ENCODE measurements around the gene PRKAG3. TPM values are rescaled to one million over a fixed set of nuclear protein-coding genes. Genes with fewer than 3 reads are reported as not detected.
"Not testable (repeated sequence)": the region's sequence is repeated elsewhere in the genome, so short reads cannot be mapped to it uniquely, and the experiment has no call there.

PRKAG3 gene
- total and polyA plus RNA-seq, 2 donors (not counting 1 experiment from before 2014, with no cell fraction given) = not detected

- Histone ChIP-seq H3K27ac (ENCODE audit: low read length in 2 of 2) (no peak overlapping the region), H3K4me1 (ENCODE audit: control insufficient read depth in 2 of 2, insufficient read depth in 2 of 2, low read length in 2 of 2) (peaks cover 0 to 3% of the 10 kb centered on the region in 2 donors), H4K20me1 (ENCODE audit: control insufficient read depth, insufficient read depth, low read length, poor library complexity, severe bottlenecking) (no peaks in the 10 kb centered on the region), H3K9ac (ENCODE audit: low read length) (no peak overlapping the region), H3K4me3 (ENCODE audit: control extremely low read depth in 1 of 5, extremely low read depth in 1 of 5, insufficient read depth in 1 of 5, low read depth in 2 of 5, low read length in 4 of 5) (no peak overlapping the region), H3K9me3 (ENCODE audit: control extremely low read depth in 1 of 3, control insufficient read depth in 2 of 3, insufficient read depth in 1 of 3, low read length in 2 of 3) (peaks cover 0 to 7% (median 0%) of the 10 kb centered on the region in 3 donors), H2AFZ (ENCODE audit: insufficient read depth, low read depth, low read length, poor library complexity, severe bottlenecking) (no peak overlapping the region), H3K79me2 (ENCODE audit: control insufficient read depth, insufficient read depth, low read length) (no peaks in the 10 kb centered on the region), H3K27me3 (replicated peaks in 1 of 4; ENCODE audit: control extremely low read depth in 1 of 4, control insufficient read depth in 3 of 4, insufficient read depth in 4 of 4, low read length in 3 of 4) (peaks cover 0 to 51% (median 18%) of the 10 kb centered on the region in 4 experiments), H3K4me2 (replicated peaks; ENCODE audit: low read depth, low read length, poor library complexity, severe bottlenecking) (no peak overlapping the region), H3K36me3 (replicated peaks in 1 of 2; ENCODE audit: control extremely low read depth in 1 of 2, control insufficient read depth in 1 of 2, extremely low read depth in 1 of 2, insufficient read depth in 2 of 2, low read length in 1 of 2) (no peaks in the 10 kb centered on the region)
- TF ChIP-seq, protein P1, sequence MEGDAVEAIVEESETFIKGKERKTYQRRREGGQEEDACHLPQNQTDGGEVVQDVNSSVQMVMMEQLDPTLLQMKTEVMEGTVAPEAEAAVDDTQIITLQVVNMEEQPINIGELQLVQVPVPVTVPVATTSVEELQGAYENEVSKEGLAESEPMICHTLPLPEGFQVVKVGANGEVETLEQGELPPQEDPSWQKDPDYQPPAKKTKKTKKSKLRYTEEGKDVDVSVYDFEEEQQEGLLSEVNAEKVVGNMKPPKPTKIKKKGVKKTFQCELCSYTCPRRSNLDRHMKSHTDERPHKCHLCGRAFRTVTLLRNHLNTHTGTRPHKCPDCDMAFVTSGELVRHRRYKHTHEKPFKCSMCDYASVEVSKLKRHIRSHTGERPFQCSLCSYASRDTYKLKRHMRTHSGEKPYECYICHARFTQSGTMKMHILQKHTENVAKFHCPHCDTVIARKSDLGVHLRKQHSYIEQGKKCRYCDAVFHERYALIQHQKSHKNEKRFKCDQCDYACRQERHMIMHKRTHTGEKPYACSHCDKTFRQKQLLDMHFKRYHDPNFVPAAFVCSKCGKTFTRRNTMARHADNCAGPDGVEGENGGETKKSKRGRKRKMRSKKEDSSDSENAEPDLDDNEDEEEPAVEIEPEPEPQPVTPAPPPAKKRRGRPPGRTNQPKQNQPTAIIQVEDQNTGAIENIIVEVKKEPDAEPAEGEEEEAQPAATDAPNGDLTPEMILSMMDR (IDR thresholded peaks at IDR 0.05) = no peak
- no peak for TF ChIP-seq EZH2 (IDR thresholded peaks at IDR 0.05; ENCODE audit: borderline replicate concordance, insufficient read depth, low read depth, low read length, poor library complexity, severe bottlenecking)
- no peaks in the 10 kb centered on the region for H3K9me3 Mint-ChIP-seq (ENCODE audit: insufficient read depth)
- H3K4me3 Mint-ChIP-seq = no peak overlapping the region
- H3K27ac Mint-ChIP-seq = no peak overlapping the region
- intact Hi-C loops (cut with micrococcal nuclease) = loop anchor here (5.0 kb wide), 1 partner anchor 132 kb away; no protein-coding TSS in a partner anchor
- no peaks in the 10 kb centered on the region for H3K4me1 Mint-ChIP-seq
- POLR2A ChIA-PET = interaction anchor here (0.7 kb wide), 1 partner anchor 47 kb away, joined by 6 read pairs; no protein-coding TSS in a partner anchor
- DNase-seq (no peak), ATAC-seq (ENCODE audit: low read depth) (no peak)
- CTCF ChIA-PET = interaction anchor here (0.6 to 10.3 kb wide), 11 partner anchors 26 to 304 kb away, joined by 3 to 129 read pairs (median 5); partner anchors contain the start of genes TTLL4 and WNT10A
- WGBS (ENCODE audit: insufficient coverage) = 85% methylated on average over 2 of the region's 2 CpGs
- peaks cover 44% of the 10 kb centered on the region for H3K27me3 Mint-ChIP-seq
Observed at GRCh38 chr2:218850796-218851195, 19.2 kb upstream of the PRKAG3 start.

GRCh38 chr2:218849721-218850120 lies 18.1 kb upstream of the PRKAG3 start:
- Mint-ChIP-seq H3K27ac (no peak overlapping the region), H3K27me3 (peaks cover 35% of the 10 kb centered on the region), H3K4me3 (no peak overlapping the region), H3K9me3 (ENCODE audit: insufficient read depth) (no peaks in the 10 kb centered on the region), H3K4me1 (no peaks in the 10 kb centered on the region)
- H4K20me1 ChIP-seq (ENCODE audit: control insufficient read depth, insufficient read depth, low read length, poor library complexity, severe bottlenecking) = no peaks in the 10 kb centered on the region
- H3K79me2 ChIP-seq (ENCODE audit: control insufficient read depth, insufficient read depth, low read length) = no peaks in the 10 kb centered on the region
- no peaks in the 10 kb centered on the region for H3K36me3 ChIP-seq (replicated peaks in 1 of 2; ENCODE audit: control extremely low read depth in 1 of 2, control insufficient read depth in 1 of 2, extremely low read depth in 1 of 2, insufficient read depth in 2 of 2, low read length in 1 of 2)
- DNase-seq (no peak), ATAC-seq (ENCODE audit: low read depth) (no peak)
- H2AFZ ChIP-seq (ENCODE audit: insufficient read depth, low read depth, low read length, poor library complexity, severe bottlenecking) = no peak overlapping the region
- peaks cover 0 to 11% (median 0%) of the 10 kb centered on the region in 3 donors for H3K9me3 ChIP-seq (ENCODE audit: control extremely low read depth in 1 of 3, control insufficient read depth in 2 of 3, insufficient read depth in 1 of 3, low read length in 2 of 3)
- peaks cover 0 to 3% of the 10 kb centered on the region in 2 donors for H3K4me1 ChIP-seq (ENCODE audit: control insufficient read depth in 2 of 2, insufficient read depth in 2 of 2, low read length in 2 of 2)
- intact Hi-C loops (cut with micrococcal nuclease) = loop anchor here (5.0 kb wide), 3 partner anchors 133 to 547 kb away; partner anchors contain the start of gene TTLL4
- H3K27ac ChIP-seq (ENCODE audit: low read length in 2 of 2) = no peak overlapping the region
- peaks cover 0 to 41% (median 13%) of the 10 kb centered on the region in 4 experiments for H3K27me3 ChIP-seq (replicated peaks in 1 of 4; ENCODE audit: control extremely low read depth in 1 of 4, control insufficient read depth in 3 of 4, insufficient read depth in 4 of 4, low read length in 3 of 4)
- H3K4me3 ChIP-seq (ENCODE audit: control extremely low read depth in 1 of 5, extremely low read depth in 1 of 5, insufficient read depth in 1 of 5, low read depth in 2 of 5, low read length in 4 of 5) = no peak overlapping the region
- ChIA-PET CTCF (interaction anchor here (0.7 to 10.3 kb wide), 5 partner anchors 27 to 224 kb away, joined by 3 to 129 read pairs (median 4); partner anchors contain the start of gene WNT10A), POLR2A (no interaction called here)
- 100% methylated on average over 4 of the region's 7 CpGs for WGBS (ENCODE audit: insufficient coverage)
- H3K4me2 ChIP-seq (replicated peaks; ENCODE audit: low read depth, low read length, poor library complexity, severe bottlenecking) = no peak overlapping the region
- no peak overlapping the region for H3K9ac ChIP-seq (ENCODE audit: low read length)
- TF ChIP-seq, protein P1 (IDR thresholded peaks at IDR 0.05) = no peak
- TF ChIP-seq EZH2 (IDR thresholded peaks at IDR 0.05; ENCODE audit: borderline replicate concordance, insufficient read depth, low read depth, low read length, poor library complexity, severe bottlenecking) = no peak

DNA sequence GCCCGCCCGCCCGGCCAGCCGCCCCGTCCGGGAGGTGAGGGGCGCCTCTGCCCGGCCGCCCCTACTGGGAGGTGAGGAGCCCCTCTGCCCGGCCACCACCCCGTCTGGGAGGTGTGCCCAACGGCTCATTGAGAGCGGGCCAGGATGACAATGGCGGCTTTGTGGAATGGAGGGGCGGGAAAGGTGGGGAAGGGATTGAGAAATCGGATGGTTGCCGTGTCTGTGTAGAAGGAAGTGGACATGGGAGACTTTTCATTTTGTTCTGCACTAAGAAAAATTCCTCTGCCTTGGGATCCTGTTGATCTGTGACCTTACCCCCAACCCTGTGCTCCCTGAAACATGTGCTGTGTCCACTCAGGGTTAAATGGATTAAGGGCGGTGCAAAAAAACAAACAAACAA lies 15.4 kb upstream of the PRKAG3 start:
- H3K36me3 ChIP-seq (replicated peaks in 1 of 2; ENCODE audit: control extremely low read depth in 1 of 2, control insufficient read depth in 1 of 2, extremely low read depth in 1 of 2, insufficient read depth in 2 of 2, low read length in 1 of 2); H4K20me1 ChIP-seq (ENCODE audit: control insufficient read depth, insufficient read depth, low read length, poor library complexity, severe bottlenecking); H3K4me3 Mint-ChIP-seq; DNase-seq; H3K4me1 ChIP-seq (ENCODE audit: control insufficient read depth in 2 of 2, insufficient read depth in 2 of 2, low read length in 2 of 2); H2AFZ ChIP-seq (ENCODE audit: insufficient read depth, low read depth, low read length, poor library complexity, severe bottlenecking); H3K4me2 ChIP-seq (replicated peaks; ENCODE audit: low read depth, low read length, poor library complexity, severe bottlenecking); ATAC-seq (ENCODE audit: low read depth); H3K79me2 ChIP-seq (ENCODE audit: control insufficient read depth, insufficient read depth, low read length); H3K4me1 Mint-ChIP-seq; H3K9ac ChIP-seq (ENCODE audit: low read length); H3K27ac ChIP-seq (ENCODE audit: low read length in 2 of 2); H3K27ac Mint-ChIP-seq; H3K9me3 Mint-ChIP-seq (ENCODE audit: insufficient read depth); H3K4me3 ChIP-seq (ENCODE audit: control extremely low read depth in 1 of 5, extremely low read depth in 1 of 5, insufficient read depth in 1 of 5, low read depth in 2 of 5, low read length in 4 of 5); POLR2A ChIA-PET: not testable (repeated sequence)
- CTCF ChIA-PET = interaction anchor here (0.6 to 2.6 kb wide), 18 partner anchors 12 to 545 kb away, joined by 3 to 37 read pairs (median 4); partner anchors contain the start of genes BCS1L, RNF25, STK36 and TTLL4
- peaks cover 0 to 11% (median 0%) of the 10 kb centered on the region in 3 donors for H3K9me3 ChIP-seq (ENCODE audit: control extremely low read depth in 1 of 3, control insufficient read depth in 2 of 3, insufficient read depth in 1 of 3, low read length in 2 of 3)
- H3K27me3 Mint-ChIP-seq = peaks cover 30% of the 10 kb centered on the region
- WGBS (ENCODE audit: insufficient coverage) = no CpG with 5 or more reads among the region's 18 CpGs
- intact Hi-C loops (cut with micrococcal nuclease) = loop anchor here (5.0 kb wide), 2 partner anchors 135 to 545 kb away; partner anchors contain the start of gene TTLL4
- peaks cover 0 to 24% (median 7%) of the 10 kb centered on the region in 4 experiments for H3K27me3 ChIP-seq (replicated peaks in 1 of 4; ENCODE audit: control extremely low read depth in 1 of 4, control insufficient read depth in 3 of 4, insufficient read depth in 4 of 4, low read length in 3 of 4)

Measured in B cell (primary cell).